ENCODE results near the gene LACTB. TPM values are rescaled to one million over a fixed set of nuclear protein-coding genes. Genes with fewer than 3 reads are reported as not detected.

LACTB gene
- total RNA-seq, 1 experiment from 2014 or later, result 4.4 TPM

DNA sequence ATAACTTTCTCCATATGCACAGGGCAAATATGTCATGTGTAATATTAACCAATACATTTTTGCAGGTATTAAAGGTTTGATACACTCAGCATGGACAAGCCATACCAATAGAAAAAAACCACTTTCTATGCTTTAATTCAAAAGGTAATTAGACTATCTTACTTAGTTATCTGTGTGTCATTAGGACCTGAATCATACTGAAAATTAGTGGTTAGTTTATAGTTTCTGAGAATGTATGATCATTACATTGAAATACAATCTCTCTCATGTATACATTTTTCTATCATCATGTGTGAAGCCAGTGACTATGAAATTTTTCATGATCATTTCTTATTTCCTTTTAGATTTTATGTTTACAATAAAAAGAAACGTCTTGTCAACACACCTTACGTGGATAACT is 19.3 kb downstream of the LACTB start:
- intact Hi-C loops (cut with micrococcal nuclease; ENCODE audit: unreplicated experiment), result no loop called here
- BruUV-seq (replicated peaks), result no TSS peak
- TF ChIP-seq, protein P1, sequence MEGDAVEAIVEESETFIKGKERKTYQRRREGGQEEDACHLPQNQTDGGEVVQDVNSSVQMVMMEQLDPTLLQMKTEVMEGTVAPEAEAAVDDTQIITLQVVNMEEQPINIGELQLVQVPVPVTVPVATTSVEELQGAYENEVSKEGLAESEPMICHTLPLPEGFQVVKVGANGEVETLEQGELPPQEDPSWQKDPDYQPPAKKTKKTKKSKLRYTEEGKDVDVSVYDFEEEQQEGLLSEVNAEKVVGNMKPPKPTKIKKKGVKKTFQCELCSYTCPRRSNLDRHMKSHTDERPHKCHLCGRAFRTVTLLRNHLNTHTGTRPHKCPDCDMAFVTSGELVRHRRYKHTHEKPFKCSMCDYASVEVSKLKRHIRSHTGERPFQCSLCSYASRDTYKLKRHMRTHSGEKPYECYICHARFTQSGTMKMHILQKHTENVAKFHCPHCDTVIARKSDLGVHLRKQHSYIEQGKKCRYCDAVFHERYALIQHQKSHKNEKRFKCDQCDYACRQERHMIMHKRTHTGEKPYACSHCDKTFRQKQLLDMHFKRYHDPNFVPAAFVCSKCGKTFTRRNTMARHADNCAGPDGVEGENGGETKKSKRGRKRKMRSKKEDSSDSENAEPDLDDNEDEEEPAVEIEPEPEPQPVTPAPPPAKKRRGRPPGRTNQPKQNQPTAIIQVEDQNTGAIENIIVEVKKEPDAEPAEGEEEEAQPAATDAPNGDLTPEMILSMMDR (conservative IDR thresholded peaks at IDR 0.05; ENCODE audit: low read depth, low read length), result no peak
- TF ChIP-seq EZH2 (IDR thresholded peaks at IDR 0.05; ENCODE audit: borderline replicate concordance, low read depth, low read length, poor library complexity, severe bottlenecking), result no peak
- H3K27me3 ChIP-seq (replicated peaks; ENCODE audit: insufficient read depth, low read depth, low read length, poor library complexity), result no peaks in the 10 kb centered on the region
- no peaks in the 10 kb centered on the region for H3K36me3 ChIP-seq (ENCODE audit: insufficient read depth, low read length, poor library complexity, severe bottlenecking)
- no peaks in the 10 kb centered on the region for H3K9me3 ChIP-seq (ENCODE audit: low read depth, low read length, poor library complexity, severe bottlenecking)
- H3K4me3 ChIP-seq (ENCODE audit: low read depth, low read length, poor library complexity, severe bottlenecking), result no peak overlapping the region
- no peaks in the 10 kb centered on the region for H3K4me1 ChIP-seq (ENCODE audit: insufficient read depth, low read length, poor library complexity, severe bottlenecking)
- H3K27ac ChIP-seq (ENCODE audit: low read depth, low read length, poor library complexity, severe bottlenecking), result no peak overlapping the region
- ChIA-PET POLR2A (ENCODE audit: low non-redundant PET) (no interaction called here), CTCF (no interaction called here)
- no peak for DNase-seq (ENCODE audit: low spot score)

DNA sequence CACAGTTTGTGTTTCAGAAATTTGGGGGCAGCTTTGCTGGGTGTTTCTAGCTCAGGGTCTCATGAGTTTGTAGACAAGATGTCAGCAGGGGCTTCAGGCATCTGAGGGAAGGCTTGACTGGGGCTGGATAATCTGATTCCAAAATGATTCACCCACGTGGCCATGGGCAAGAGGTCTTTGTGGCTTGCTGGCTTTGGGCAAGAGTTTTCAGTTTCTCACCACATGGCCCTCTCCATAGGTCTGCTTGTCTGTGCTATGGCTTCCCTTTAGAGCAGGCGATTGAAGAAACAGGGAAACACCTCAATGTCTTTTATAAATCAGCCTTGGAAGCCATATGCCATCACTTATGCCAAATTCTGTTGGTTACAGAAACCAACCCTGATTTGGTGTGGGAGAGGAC is 23.8 kb downstream of the LACTB start:
- H3K36me3 ChIP-seq (ENCODE audit: insufficient read depth, low read length, poor library complexity, severe bottlenecking), result no peaks in the 10 kb centered on the region
- H3K27me3 ChIP-seq (replicated peaks; ENCODE audit: insufficient read depth, low read depth, low read length, poor library complexity), result no peaks in the 10 kb centered on the region
- intact Hi-C loops (cut with micrococcal nuclease; ENCODE audit: unreplicated experiment), result no loop called here
- no peaks in the 10 kb centered on the region for H3K9me3 ChIP-seq (ENCODE audit: low read depth, low read length, poor library complexity, severe bottlenecking)
- DNase-seq (ENCODE audit: low spot score), result no peak
- H3K27ac ChIP-seq (ENCODE audit: low read depth, low read length, poor library complexity, severe bottlenecking), result no peak overlapping the region
- no TSS peak for BruUV-seq (replicated peaks)
- POLR2A ChIA-PET (ENCODE audit: low non-redundant PET), result no interaction called here
- CTCF ChIA-PET, result no interaction called here
- TF ChIP-seq EZH2 (IDR thresholded peaks at IDR 0.05; ENCODE audit: borderline replicate concordance, low read depth, low read length, poor library complexity, severe bottlenecking), result no peak
- TF ChIP-seq, protein P1 (conservative IDR thresholded peaks at IDR 0.05; ENCODE audit: low read depth, low read length), result no peak
- no peak overlapping the region for H3K4me3 ChIP-seq (ENCODE audit: low read depth, low read length, poor library complexity, severe bottlenecking)
- no peaks in the 10 kb centered on the region for H3K4me1 ChIP-seq (ENCODE audit: insufficient read depth, low read length, poor library complexity, severe bottlenecking)

DNA sequence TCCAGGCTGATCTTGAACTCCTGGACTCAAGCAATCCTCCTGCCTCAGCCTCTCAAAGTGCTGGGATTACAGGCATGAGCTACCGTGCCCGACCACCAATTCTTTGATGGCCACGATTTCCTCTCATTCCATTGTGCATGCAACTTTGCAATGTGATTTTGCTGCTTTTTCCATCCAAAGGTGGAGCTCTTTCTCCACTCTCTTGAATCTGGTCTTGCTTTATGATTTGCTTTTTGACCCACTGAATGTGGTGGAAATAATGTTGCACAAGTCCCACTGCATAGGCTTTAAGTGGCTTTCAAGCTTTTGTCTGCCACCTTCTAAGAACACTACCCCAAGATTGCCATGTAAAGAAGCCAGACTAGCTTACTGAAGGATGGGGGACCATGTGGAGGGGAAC is 25.0 kb downstream of the LACTB start:
- ChIA-PET POLR2A (ENCODE audit: low non-redundant PET) (no interaction called here), CTCF (no interaction called here)
- no peaks in the 10 kb centered on the region for H3K4me1 ChIP-seq (ENCODE audit: insufficient read depth, low read length, poor library complexity, severe bottlenecking)
- no peaks in the 10 kb centered on the region for H3K9me3 ChIP-seq (ENCODE audit: low read depth, low read length, poor library complexity, severe bottlenecking)
- intact Hi-C loops (cut with micrococcal nuclease; ENCODE audit: unreplicated experiment), result no loop called here
- no peak overlapping the region for H3K27ac ChIP-seq (ENCODE audit: low read depth, low read length, poor library complexity, severe bottlenecking)
- no peak overlapping the region for H3K4me3 ChIP-seq (ENCODE audit: low read depth, low read length, poor library complexity, severe bottlenecking)
- BruUV-seq (replicated peaks), result no TSS peak
- TF ChIP-seq, protein P1 (conservative IDR thresholded peaks at IDR 0.05; ENCODE audit: low read depth, low read length), result no peak
- TF ChIP-seq EZH2 (IDR thresholded peaks at IDR 0.05; ENCODE audit: borderline replicate concordance, low read depth, low read length, poor library complexity, severe bottlenecking), result no peak
- H3K36me3 ChIP-seq (ENCODE audit: insufficient read depth, low read length, poor library complexity, severe bottlenecking), result no peaks in the 10 kb centered on the region
- H3K27me3 ChIP-seq (replicated peaks; ENCODE audit: insufficient read depth, low read depth, low read length, poor library complexity), result no peaks in the 10 kb centered on the region
- peak; percentile 12 for DNase-seq (ENCODE audit: low spot score)

Data from A673 (cell line).